HG03460 (cell line): ENCODE measurements around the gene SLC25A25.
A peak's percentile ranks its signal among the peaks of the same experiment; 100 is the strongest.

Experiments
- ATAC-seq: cut with Tn5 transposase; IDR thresholded peaks from one replicate; pipeline ENCODE4 v1.9.1; 2021; ENCODE audit not compliant: unreplicated experiment

Gene SLC25A25

GRCh38 chr9:128072144-128073021, 4.4 kb downstream of the SLC25A25 start:
- ATAC-seq = no peak

- no peak for ATAC-seq
Observed at GRCh38 chr9:128073253-128073886, 5.3 kb downstream of the SLC25A25 start.

- no peak for ATAC-seq
Observed at GRCh38 chr9:128077847-128078503, 9.9 kb downstream of the SLC25A25 start.

- ATAC-seq = no peak
Observed at GRCh38 chr9:128078504-128079434, 10.7 kb downstream of the SLC25A25 start.

GRCh38 chr9:128080206-128080605, 12.2 kb downstream of the SLC25A25 start:
- no peak for ATAC-seq

GRCh38 chr9:128081056-128081455, 13.0 kb downstream of the SLC25A25 start:
- no peak for ATAC-seq

GRCh38 chr9:128082151-128082550, 14.1 kb downstream of the SLC25A25 start:
- no peak for ATAC-seq

- no peak for ATAC-seq
Observed at GRCh38 chr9:128084746-128085145, 16.7 kb downstream of the SLC25A25 start.

GRCh38 chr9:128085943-128086342, 17.9 kb downstream of the SLC25A25 start:
- no peak for ATAC-seq

- ATAC-seq = no peak
Observed at GRCh38 chr9:128087262-128087661, 19.2 kb downstream of the SLC25A25 start.

GRCh38 chr9:128088253-128088945, 20.4 kb downstream of the SLC25A25 start:
- ATAC-seq = no peak

- no peak for ATAC-seq
Observed at GRCh38 chr9:128089299-128089698, 21.3 kb downstream of the SLC25A25 start.

- no peak for ATAC-seq
Observed at GRCh38 chr9:128091144-128091543, 23.1 kb downstream of the SLC25A25 start.

GRCh38 chr9:128091571-128091970, 23.5 kb downstream of the SLC25A25 start:
- ATAC-seq = no peak

GRCh38 chr9:128092199-128092977, 24.4 kb downstream of the SLC25A25 start:
- no peak for ATAC-seq

- no peak for ATAC-seq
Observed at GRCh38 chr9:128093011-128093410, 25.0 kb downstream of the SLC25A25 start.

- ATAC-seq = peak; percentile 92
Observed at GRCh38 chr9:128094166-128094949, 26.3 kb downstream of the SLC25A25 start.

- ATAC-seq = no peak
Observed at GRCh38 chr9:128094950-128095544, 27.0 kb downstream of the SLC25A25 start.
